Heart left ventricle (tissue), 16 donors: Measurements from ENCODE around the gene ZBTB22. TPM values are rescaled to one million over a fixed set of nuclear protein-coding genes. Genes with fewer than 3 reads are reported as not detected.
A peak's percentile ranks its signal among the peaks of the same experiment; 100 is the strongest.

Experiments used
- ATAC-seq, 4 donors: fragments of 200-7000 bp; cut with Tn5 transposase; one replicate each; pipeline ENCODE4 v1.9.1; 2020 to 2022; ENCODE audit warnings: moderate library complexity in 4 of 4, mild to moderate bottlenecking in 3 of 4, moderate number of reproducible peaks in 1 of 4
- DNase-seq, 5 donors: peaks; one replicate each; pipeline ENCODE4 v3.0.0-alpha.2; 2020
- H3K27ac ChIP-seq, 12 donors: fragments of 200-600 bp; sonication (generic) in 4 of 12; one replicate each; pipeline versions ENCODE4 v1.5.0 to v1.8.0; 2016 to 2022; ENCODE audit warnings: mild to moderate bottlenecking in 2 of 12
- H3K27me3 ChIP-seq, 9 donors: fragments of 200-600 bp; sonication (generic) in 2 of 9; one replicate each; pipeline versions ENCODE4 v1.5.1 to v1.8.0; 2016 to 2022; ENCODE audit warnings: mild to moderate bottlenecking in 3 of 9
- H3K36me3 ChIP-seq, 9 donors: fragments of 200-600 bp; sonication (generic) in 2 of 9; one replicate each; pipeline versions ENCODE4 v1.5.0 to v1.8.0; 2018 to 2022; ENCODE audit warnings: mild to moderate bottlenecking in 2 of 9
- H3K4me1 ChIP-seq, 12 donors: fragments of 200-600 bp; sonication (generic) in 4 of 12; one replicate each; pipeline versions ENCODE4 v1.5.0 to v1.8.0; 2016 to 2022; ENCODE audit warnings: mild to moderate bottlenecking in 3 of 12
- H3K4me3 ChIP-seq, 12 donors: fragments of 200-600 bp; sonication (generic) in 4 of 12; one replicate each; pipeline versions ENCODE4 v1.5.0 to v1.8.0; 2017 to 2022; ENCODE audit warnings: mild to moderate bottlenecking in 9 of 12, moderate library complexity in 4 of 12
- H3K9me3 ChIP-seq, 12 donors: fragments of 200-600 bp; sonication (generic) in 4 of 12; one replicate each; pipeline versions ENCODE4 v1.5.0 to v1.8.0; 2016 to 2022; ENCODE audit warnings: mild to moderate bottlenecking in 1 of 12
- CTCF ChIP-seq, 12 donors: fragments of 200-600 bp; sonication (generic) in 4 of 12; IDR thresholded peaks; one replicate each; pipeline versions ENCODE4 v1.5.0 to v1.8.0; 2018 to 2022; ENCODE audit warnings: antibody characterized with exemption in 12 of 12, mild to moderate bottlenecking in 5 of 12
- POLR2A ChIP-seq, 2 donors: fragments of 450-650 bp; IDR thresholded peaks; one replicate each; pipeline ENCODE4 v1.6.1; 2017; ENCODE audit warnings: antibody characterized with exemption in 2 of 2, mild to moderate bottlenecking in 2 of 2, moderate library complexity in 2 of 2
- WGBS, 4 donors: extraction: QIAGEN DNeasy Blood & Tissue Kit in 2 of 4; methylation state at CpG; one replicate each; pipeline versions ENCODE4 v1.1.5 to v1.1.7; 2013 to 2018; 5-methylcytosine and 5-hydroxymethylcytosine counted together
- intact Hi-C, 10 donors: fragments of 100-400 bp; cut with DNase I; formaldehyde crosslinking; loops; one replicate each; pipeline versions ENCODE4 v1.11.1 to v1.14.2; 2022
- polyA plus RNA-seq, 2 donors: library from polyadenylated mRNA; stranded (reverse); fragments of 200-250 nt; gene quantifications; one replicate each; pipeline ENCODE4 v1.2.3, GENCODE V29; 2013
- total RNA-seq, 9 donors: library from RNA; depleted of rRNA in 2 of 9; stranded (reverse); fragments of >200 nt in 2 of 9; fragmentation: NEBNext Ultra II Directional in 3 of 9; extraction: Animal tissue kit (Norgen Biotek cat#: 25700) in 3 of 9; gene quantifications; one replicate each; pipeline versions ENCODE4 v1.1.0 to v1.2.4, GENCODE V29; 2016 to 2023
- donor health status: ischemic (EF 13 %, LVEDD 7.1; RV severe dilation, severe dysfunction).
- donor health status: healthy with polysubstance abuse.
- donor health status: DM: no; HTN: yes; CAD: no.
- donor health status: DM: no; HTN: no; CAD: no.
- donor health status: ischemic (EF 25% LVEDD 6.9; RV normal size, moderate dysfunction).
- donor health status: ischemic (EF 25% LVEDD 5.7; RV mildly dilated, moderate dysfunction).
- donor health status: healthy.
- donor health status: DM: yes; HTN: yes; CAD: no.
- donor health status: ischemic (EF 35%, LVEDD 5.7; RV mildly dilated, moderate dysfunction).
- donor health status: nonischemic (EF 11% LVEDD 7.7; RV severe dilation, severe dysfunction).
- donor health status: DM: yes; HTN: yes; CAD: no.
- donor health status: PGD.
- donor health status: ischemic (EF 29% LVEDD 5.4; RV normal size, mild dysfunction).
- donor health status: nonischemic (EF 23%, LVEDD 6.1; RV moderate dilation, normal function).

The ZBTB22 gene
- total and polyA plus RNA-seq, 11 donors, result 7.5 to 22.1 (median 14.0) TPM

GRCh38 chr6:33299237-33299944 is 18.2 kb downstream of the ZBTB22 start:
- Histone ChIP-seq H3K27ac (peak overlapping the region; percentile 88 to 99 (median 98)), H3K36me3 (peaks cover 0 to 65% (median 50%) of the 10 kb centered on the region in 9 donors), H3K4me3 (peak overlapping the region; percentile 63 to 100 (median 84)), H3K4me1 (peaks cover 0 to 36% (median 25%) of the 10 kb centered on the region in 12 donors), H3K27me3 (no peaks in the 10 kb centered on the region), H3K9me3 (no peaks in the 10 kb centered on the region)
- 0% methylated on average over 29 to 54 of the region's 54 CpGs for WGBS, 4 donors
- ATAC-seq (peak; percentile 80 to 87 (median 82)), DNase-seq (peak; percentile 93 to 95 (median 94))
- intact Hi-C loops, result loop anchor here in 3 of 10 donors (1.0 to 2.0 kb wide), 4 partner anchors 10 to 22 kb away; partner anchors contain the start of genes PFDN6 (in 2 of the 3), WDR46 (in 2 of the 3), B3GALT4 (in 1 of the 3) and TAPBP (in 1 of the 3)
- TF ChIP-seq CTCF (IDR thresholded peaks at IDR 0.05), result peak; percentile 59 to 91 (median 76)
- TF ChIP-seq POLR2A (IDR thresholded peaks at IDR 0.05), result peak in 1 of 2 donors; percentile 76

DNA sequence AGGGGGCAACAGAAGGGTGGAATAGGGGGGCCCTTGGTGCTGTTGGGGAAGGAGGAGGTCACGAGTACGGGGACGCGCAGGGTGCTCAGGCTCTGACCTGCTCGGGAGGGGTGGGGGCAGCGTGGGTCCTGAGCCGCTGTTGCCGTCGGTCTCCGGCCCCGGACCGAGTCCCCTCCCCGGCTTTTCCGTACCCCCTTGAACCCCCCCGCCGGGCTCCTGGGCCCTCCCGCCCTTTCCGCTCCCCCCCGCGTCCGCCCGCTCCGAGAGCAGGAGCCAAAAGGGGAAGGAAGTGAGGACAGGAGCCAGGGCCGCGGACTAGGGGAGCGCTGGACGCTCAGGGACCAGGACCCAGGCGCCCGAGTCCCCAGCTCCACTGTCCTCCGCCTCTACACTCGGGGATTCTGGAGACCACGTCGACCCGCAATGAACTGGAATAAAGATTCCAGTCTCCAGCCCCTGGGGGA is 18.7 kb downstream of the ZBTB22 start, which contains the start of gene RGL2:
RGL2 (minus strand) TSS at position 170 of the 464 bp plus-strand sequence. CDS start 332 bp downstream, outside the sequence.
- H3K27ac ChIP-seq, result peak within 1 kb of the TSS; percentile 88 to 99 (median 98)
- DNase-seq, result peak; percentile 91 to 95 (median 93)
- peak; percentile 70 to 85 (median 78) for ATAC-seq
- TF ChIP-seq CTCF (IDR thresholded peaks at IDR 0.05), result no peak
- no peak for TF ChIP-seq POLR2A (IDR thresholded peaks at IDR 0.05)
- peaks cover 0 to 36% (median 25%) of the 10 kb centered on the region in 12 donors for H3K4me1 ChIP-seq
- H3K4me3 ChIP-seq, result peak within 1 kb of the TSS; percentile 63 to 100 (median 84)
- H3K36me3 ChIP-seq, result peaks cover 0 to 65% (median 50%) of the 10 kb centered on the region in 9 donors
- H3K27me3 ChIP-seq, result no peaks in the 10 kb centered on the region
- WGBS, 4 donors, result 0 to 1% (median 0%) methylated on average over 4 to 34 of the region's 34 CpGs
- intact Hi-C loops, result loop anchor here in 3 of 10 donors (1.0 to 2.0 kb wide), 4 partner anchors 10 to 22 kb away; partner anchors contain the start of genes PFDN6 (in 2 of the 3), WDR46 (in 2 of the 3), B3GALT4 (in 1 of the 3) and TAPBP (in 1 of the 3)
- H3K9me3 ChIP-seq, result no peaks in the 10 kb centered on the region

GRCh38 chr6:33297956-33298772 is 19.4 kb downstream of the ZBTB22 start:
- H3K9me3 ChIP-seq, result no peaks in the 10 kb centered on the region
- H3K36me3 ChIP-seq, result peaks cover 0 to 65% (median 50%) of the 10 kb centered on the region in 9 donors
- H3K4me1 ChIP-seq, result peaks cover 0 to 36% (median 25%) of the 10 kb centered on the region in 12 donors
- intact Hi-C loops, result loop anchor here in 2 of 10 donors (2.0 kb wide), 2 partner anchors 15 to 17 kb away; partner anchors contain the start of gene TAPBP (in 1 of the 2)
- WGBS, 4 donors, result 1 to 2% (median 1%) methylated on average over 39 to 42 of the region's 42 CpGs
- no peaks in the 10 kb centered on the region for H3K27me3 ChIP-seq
- TF ChIP-seq POLR2A (IDR thresholded peaks at IDR 0.05) (peak in 1 of 2 donors; percentile 31), CTCF (IDR thresholded peaks at IDR 0.05) (peak in 1 of 12 donors; percentile 17)
- H3K4me3 ChIP-seq, result peak overlapping the region; percentile 63 to 100 (median 84)
- peak; percentile 3 to 41 (median 35) for ATAC-seq
- H3K27ac ChIP-seq, result peak overlapping the region; percentile 88 to 99 (median 98)
- peak; percentile 71 to 78 (median 74) for DNase-seq
